NCI-H2171 (cell line): ENCODE results near the gene ZSCAN9.

Experiments
- DNase-seq: peaks from one replicate; lab custom pipeline; 2025; lab: John Stamatoyannopoulos, UW

Gene ZSCAN9

GRCh38 chr6:28220257-28221133, 4.6 kb upstream of the ZSCAN9 start:
- DNase-seq: no peak

GRCh38 chr6:28224131-28225055, 682 bp upstream of the ZSCAN9 start:
- no peak for DNase-seq

- DNase-seq: no peak
These were observed 1.4 kb downstream of the ZSCAN9 start for GRCh38 chr6:28226460-28226859.

GRCh38 chr6:28232785-28233184, 7.7 kb downstream of the ZSCAN9 start:
- no peak for DNase-seq

GRCh38 chr6:28235912-28236452, 10.9 kb downstream of the ZSCAN9 start:
- no peak for DNase-seq

- DNase-seq: no peak
These were observed 14.6 kb downstream of the ZSCAN9 start for GRCh38 chr6:28239636-28240035.

- DNase-seq: no peak
These were observed 15.4 kb downstream of the ZSCAN9 start for GRCh38 chr6:28240471-28240870.

GRCh38 chr6:28243946-28244345, 18.9 kb downstream of the ZSCAN9 start:
- no peak for DNase-seq

GRCh38 chr6:28245206-28245941, 20.3 kb downstream of the ZSCAN9 start:
- DNase-seq: no peak

- no peak for DNase-seq
These were observed 23.8 kb downstream of the ZSCAN9 start for GRCh38 chr6:28248916-28249315.

GRCh38 chr6:28250747-28251146, 25.7 kb downstream of the ZSCAN9 start:
- no peak for DNase-seq

- DNase-seq: no peak
These were observed 26.6 kb downstream of the ZSCAN9 start for GRCh38 chr6:28251661-28252008.

- peak; percentile 85 for DNase-seq
These were observed 27.2 kb downstream of the ZSCAN9 start, which contains the start of gene ZKSCAN4 for GRCh38 chr6:28252009-28252975. ZKSCAN4 (minus strand) TSS chr6:28252269; CDS start chr6:28251980, 289 bp downstream.

GRCh38 chr6:28254121-28254519, 29.0 kb downstream of the ZSCAN9 start:
- no peak for DNase-seq

- no peak for DNase-seq
These were observed 32.0 kb downstream of the ZSCAN9 start for GRCh38 chr6:28257042-28257441.

- DNase-seq: no peak
These were observed 34.1 kb downstream of the ZSCAN9 start, which contains the start of gene NKAPL for GRCh38 chr6:28258877-28259777. NKAPL (plus strand) TSS chr6:28259297; CDS start chr6:28259372, 75 bp downstream.

GRCh38 chr6:28263922-28264321, 38.8 kb downstream of the ZSCAN9 start:
- DNase-seq: no peak

- no peak for DNase-seq
These were observed 39.8 kb downstream of the ZSCAN9 start for GRCh38 chr6:28264834-28265401.

- DNase-seq: no peak
These were observed 41.5 kb downstream of the ZSCAN9 start for GRCh38 chr6:28266563-28266961.
